Lung microvascular endothelial cell (primary cell): Measurements from ENCODE around the gene TFB1M. TPM values are rescaled to one million over a fixed set of nuclear protein-coding genes. Genes with fewer than 3 reads are reported as not detected.

Source experiments
- DNase-seq, 2 donors: peaks; one replicate each; pipeline versions ENCODE4 v3.0.0 to v3.0.0-alpha.2; 2010; ENCODE audit warnings: low read depth in 2 of 2
- total RNA-seq: library from RNA; depleted of rRNA; stranded (reverse); fragments of >200 nt; gene quantifications from 2 replicates; pipeline ENCODE4 v1.2.1, GENCODE V29; 2014

TFB1M gene
- total RNA-seq, 1 donor from 2014 or later, result 11.7 TPM

DNA sequence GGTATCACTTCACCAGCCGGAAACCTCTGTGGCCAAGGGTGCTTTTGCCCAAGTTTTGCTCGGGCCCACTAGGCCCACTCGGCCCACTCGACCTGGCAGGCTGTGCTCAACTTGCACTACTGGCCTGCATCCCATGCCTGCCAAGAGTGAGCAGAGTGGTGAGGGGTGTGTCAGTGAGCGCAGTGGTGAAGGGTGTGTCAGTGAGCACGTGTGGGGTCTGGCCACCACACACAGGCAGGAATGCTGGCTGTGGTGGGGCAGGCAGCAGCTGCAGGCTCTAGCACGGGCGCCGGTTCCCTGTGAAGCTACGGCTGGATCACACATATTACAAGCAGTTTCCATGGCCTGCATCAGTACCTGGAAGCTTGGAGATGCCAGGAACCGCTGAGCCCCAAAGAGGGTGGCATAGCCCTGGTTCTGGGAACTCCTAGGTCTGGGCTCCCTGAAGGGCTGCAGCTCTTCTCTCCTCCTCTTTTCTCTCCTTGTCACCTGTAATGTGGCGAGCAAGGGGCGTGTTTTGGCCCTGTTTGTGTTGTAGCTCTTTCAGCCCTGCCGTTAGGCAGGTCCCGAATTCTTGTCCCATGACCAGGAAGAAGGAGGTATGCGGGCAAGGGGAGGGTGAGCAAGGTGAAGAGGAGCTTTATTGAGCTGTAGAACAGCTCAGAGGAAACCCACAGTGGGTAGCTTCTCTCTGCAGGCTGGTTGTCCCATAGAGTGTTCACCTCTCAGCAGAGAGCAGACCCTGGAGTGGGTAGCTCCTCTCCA lies 101.5 kb downstream of the TFB1M start:
- DNase-seq, result no peak

- no peak for DNase-seq
Measured at GRCh38 chr6:155212106-155212505, 102.2 kb downstream of the TFB1M start.

DNA sequence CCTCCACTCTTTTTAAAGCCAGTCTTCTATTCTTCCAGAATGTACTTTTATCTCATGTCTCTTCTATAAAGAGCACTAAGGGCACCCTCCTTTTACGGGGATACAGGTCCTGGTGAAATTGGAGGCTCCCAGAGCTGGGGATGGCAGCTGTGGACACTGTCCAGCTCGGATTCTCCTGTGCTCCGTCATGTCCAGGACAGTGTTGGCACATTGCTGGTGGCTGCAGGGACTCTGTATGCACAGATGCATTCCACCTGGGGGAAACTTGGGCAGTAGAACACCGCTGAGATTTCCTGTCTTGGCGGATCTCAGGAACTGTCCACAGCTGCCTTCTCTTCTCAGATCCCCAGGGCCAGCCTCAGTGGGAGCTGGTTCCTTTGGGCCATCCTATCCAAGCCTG lies 107.1 kb downstream of the TFB1M start:
- no peak for DNase-seq

Other genes with a start within 250 kb of the TFB1M start
- gene CLDN20, start 50.5 kb downstream of the TFB1M start, total RNA-seq, result not detected in 2 replicates
- not detected in 2 replicates for gene NOX3, start 141.4 kb upstream of the TFB1M start, total RNA-seq